GM12878 (cell line): ENCODE data around the gene NAALADL2. TPM values are rescaled to one million over a fixed set of nuclear protein-coding genes. Genes with fewer than 3 reads are reported as not detected.

Experiments used
- ATAC-seq: fragments of 200-7000 bp; cut with Tn5 transposase; 3 replicates; pipeline ENCODE4 v1.9.1; 2020; ENCODE audit warnings: mild to moderate bottlenecking, moderate library complexity
- BruUV-seq: library from RNA; stranded (reverse); fragments of 400-500 nt; replicated peaks from 2 replicates; lab custom pipeline; 2021; lab: Mats Ljungman, UMichigan
- CTCF ChIA-PET: fragments of 300-600 bp; sonication (Branson Sonifier 250); formaldehyde crosslinking; extraction: SDS; loops from one replicate; lab custom pipeline; 2021; ENCODE audit warnings: inconsistent platforms; lab: Yijun Ruan, JAX
- POLR2A ChIA-PET: fragments of 350-600 bp; formaldehyde crosslinking; extraction: SDS; loops from one replicate; lab custom pipeline; 2021; ENCODE audit warnings: inconsistent platforms; lab: Charles Lee
- RAD21 ChIA-PET: fragments of 300-600 bp; sonication (Branson Sonifier 250); formaldehyde crosslinking; loops from one replicate; lab custom pipeline; 2023; ENCODE audit warnings: antibody characterized with exemption; ENCODE audit not compliant: unreplicated experiment; lab: Charles Lee
- SMC1A ChIA-PET: fragments of 300-600 bp; sonication (Branson Sonifier 250); formaldehyde crosslinking; loops from one replicate; lab custom pipeline; 2023; ENCODE audit not compliant: unreplicated experiment, uncharacterized antibody; lab: Charles Lee
- DNase-seq: peaks from one replicate; pipeline ENCODE4 v3.0.0-alpha.2; 2011; ENCODE audit warnings: low read depth, low spot score
- FAIRE-seq: peaks from 3 replicates; lab custom pipeline; 2011; peaks lifted over from hg19 to GRCh38; lab: Jason Lieb, UNC
- H2AFZ ChIP-seq: 2 replicates; pipeline ENCODE4 v1.6.0; 2011; ENCODE audit warnings: low read depth, low read length, control low read depth; ENCODE audit not compliant: control insufficient read depth
- H3K27ac ChIP-seq: 2 replicates; pipeline ENCODE4 v1.5.1; 2011; ENCODE audit warnings: control low read depth; ENCODE audit not compliant: control insufficient read depth, insufficient read depth
- H3K27me3 ChIP-seq, 2 experiments: replicated peaks in 1 of 2; 2 replicates each; pipeline versions ENCODE4 v1.6.0 to v1.6.1; 2011; ENCODE audit warnings: low read length in 1 of 2; ENCODE audit not compliant: control insufficient read depth in 2 of 2, insufficient read depth in 2 of 2
- H3K36me3 ChIP-seq, 2 experiments: 2 replicates each; pipeline ENCODE4 v1.5.1; 2011; ENCODE audit warnings: low read length in 1 of 2; ENCODE audit not compliant: control insufficient read depth in 2 of 2, insufficient read depth in 2 of 2
- H3K4me1 ChIP-seq: 2 replicates; pipeline ENCODE4 v1.6.1; 2011; ENCODE audit warnings: mild to moderate bottlenecking, low read length, moderate library complexity, mixed read lengths; ENCODE audit not compliant: control insufficient read depth, insufficient read depth
- H3K4me2 ChIP-seq: 2 replicates; pipeline ENCODE4 v1.6.0; 2011; ENCODE audit warnings: control low read depth; ENCODE audit not compliant: control insufficient read depth, insufficient read depth
- H3K4me3 ChIP-seq: fragments of 200-600 bp; sonication (generic); 2 replicates; pipeline ENCODE4 v1.5.1; 2016
- H3K79me2 ChIP-seq: 2 replicates; pipeline ENCODE4 v1.6.0; 2011; ENCODE audit warnings: low read length; ENCODE audit not compliant: control insufficient read depth, insufficient read depth
- H3K9ac ChIP-seq: 2 replicates; pipeline ENCODE4 v1.8.0; 2011; ENCODE audit warnings: low read length, control low read depth, mixed read lengths; ENCODE audit not compliant: control insufficient read depth, insufficient read depth
- H3K9me3 ChIP-seq: replicated peaks from 3 replicates; pipeline ENCODE4 v1.5.1; 2011; ENCODE audit warnings: mild to moderate bottlenecking, low read length; ENCODE audit not compliant: control insufficient read depth, insufficient read depth
- H4K20me1 ChIP-seq: 2 replicates; pipeline ENCODE4 v1.6.0; 2011; ENCODE audit not compliant: control insufficient read depth, insufficient read depth
- ATF7 ChIP-seq: fragments of 450-650 bp; IDR thresholded peaks from 2 replicates; pipeline ENCODE4 v1.6.1; 2016; ENCODE audit warnings: low read depth, mild to moderate bottlenecking
- EP300 ChIP-seq, 2 experiments: fragments of 150-350 bp in 1 of 2; IDR thresholded peaks; 2 replicates each; pipeline ENCODE4 v1.6.1; 2011 to 2012; ENCODE audit warnings: low read depth in 2 of 2, low read length in 2 of 2, borderline replicate concordance in 1 of 2, improper control_type of control experiment in 1 of 2, inconsistent platforms in 1 of 2; ENCODE audit not compliant: control insufficient read depth in 1 of 2
- MTA3 ChIP-seq: IDR thresholded peaks from 2 replicates; pipeline ENCODE4 v1.6.1; 2012; ENCODE audit warnings: low read length, inconsistent platforms, borderline replicate concordance
- MYC ChIP-seq: IDR thresholded peaks from 2 replicates; pipeline ENCODE4 v1.6.1; 2011; ENCODE audit warnings: mild to moderate bottlenecking, low read length, moderate library complexity, inconsistent platforms; ENCODE audit not compliant: insufficient read depth, insufficient replicate concordance, insufficient read length, severe bottlenecking
- NRF1 ChIP-seq: conservative IDR thresholded peaks from 2 replicates; pipeline ENCODE4 v1.6.1; 2011; ENCODE audit warnings: mild to moderate bottlenecking, low read depth, low read length, improper control_type of control experiment
- PAX5 ChIP-seq: IDR thresholded peaks from 2 replicates; pipeline ENCODE4 v1.6.1; 2011; ENCODE audit warnings: low read depth, low read length, borderline replicate concordance
- STAT1 ChIP-seq: fragments of 450-650 bp; conservative IDR thresholded peaks from 2 replicates; pipeline ENCODE4 v1.6.1; 2014; ENCODE audit warnings: antibody characterized with exemption, mild to moderate bottlenecking
- TCF12 ChIP-seq: IDR thresholded peaks from 2 replicates; pipeline ENCODE4 v1.6.1; 2011; ENCODE audit warnings: low read depth, mild to moderate bottlenecking, low read length
- ZNF24 ChIP-seq: fragments of 450-650 bp; IDR thresholded peaks from 2 replicates; pipeline ENCODE4 v1.6.1; 2017; ENCODE audit warnings: antibody characterized with exemption, mild to moderate bottlenecking
- ZNF274 ChIP-seq: IDR thresholded peaks from one replicate; pipeline ENCODE4 v1.8.0; 2011; ENCODE audit not compliant: insufficient read length, insufficient read depth
- WGBS: methylation state at CpG from one replicate; pipeline ENCODE4 v1.1.6; 2016; ENCODE audit warnings: low lambda C conversion rate; ENCODE audit not compliant: insufficient replicate concordance, insufficient coverage; ENCODE audit errors: missing lambda C conversion rate; 5-methylcytosine and 5-hydroxymethylcytosine counted together
- in situ Hi-C: fragments of 300-500 bp; cut with MboI; formaldehyde crosslinking; loops from 9 replicates; pipeline ENCODE4 v1.14.3; 2018; ENCODE audit warnings: mixed read lengths
- intact Hi-C: fragments of 100-400 bp; cut with micrococcal nuclease; formaldehyde crosslinking; loops from one replicate; pipeline ENCODE4 v1.14.2; 2022; ENCODE audit not compliant: unreplicated experiment
- polyA plus RNA-seq, 11 experiments: library from polyadenylated mRNA; depleted of rRNA in 4 of 11; unstranded in 6 of 11; stranded (reverse) in 5 of 11; fragments of >200 nt; fragmentation: Nextera tagmentation in 4 of 11; fragmentation: Illumina TruSeq in 1 of 11; extraction: Ambion mirVana in 4 of 11; extraction: Trizol in 1 of 11; gene quantifications; 1 replicate in 1 of 11; 2 replicates in 10 of 11; pipeline versions ENCODE4 v1.2.1 to v1.2.3, GENCODE V29; 2011 to 2016; ENCODE audit warnings: inconsistent platforms in 2 of 11, missing spikeins in 2 of 11, low read depth in 1 of 11
- total RNA-seq, 4 experiments: library from RNA; depleted of rRNA in 3 of 4; stranded (reverse); fragments of >200 nt in 3 of 4; fragmentation: Illumina TruSeq in 1 of 4; extraction: Trizol in 1 of 4; gene quantifications; 2 replicates each; pipeline versions ENCODE4 v1.2.1 to v1.2.3, GENCODE V29; 2013 to 2021
- TF ChIP-seq, protein P1 (sequence below): IDR thresholded peaks from 2 replicates; pipeline ENCODE4 v1.6.1; 2011; ENCODE audit warnings: low read depth, mild to moderate bottlenecking, low read length, moderate library complexity, borderline replicate concordance; ENCODE audit errors: extremely low read depth

The NAALADL2 gene
- total and polyA plus RNA-seq, 10 of the 15 experiments (the other 5 are each of a cell fraction or from before 2014, with no cell fraction given) = 0.06 to 10.8 (median 0.46) TPM

DNA sequence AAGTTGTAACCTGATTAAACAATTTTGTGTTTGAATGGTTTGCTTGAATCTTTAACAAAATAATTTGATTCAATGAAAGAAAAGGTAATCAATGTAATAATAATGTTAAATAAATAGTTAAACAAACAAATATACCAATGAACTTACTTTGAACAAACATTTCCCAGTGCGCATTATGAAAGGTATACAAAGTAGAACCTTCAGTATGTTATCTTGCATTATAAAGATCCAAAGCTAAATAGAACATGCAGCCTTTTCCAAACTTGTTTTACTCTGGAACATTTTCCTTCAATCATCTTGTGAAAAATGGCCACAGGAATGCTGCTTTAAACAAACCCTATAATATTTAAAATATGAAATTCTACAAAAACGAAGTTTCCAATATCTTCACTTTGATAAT, 620.0 kb downstream of the NAALADL2 start:
- Histone ChIP-seq H4K20me1 (no peaks in the 10 kb centered on the region), H3K9me3 (no peaks in the 10 kb centered on the region), H3K36me3 (no peaks in the 10 kb centered on the region)
- ChIA-PET RAD21 (no interaction called here), POLR2A (no interaction called here)
- TF ChIP-seq PAX5 (no peak), EP300 (IDR thresholded peaks at IDR 0.05; ENCODE audit: borderline replicate concordance in 1 of 2, control insufficient read depth in 1 of 2, low read depth in 2 of 2, low read length in 2 of 2) (no peak), MYC (no peak), TCF12 (no peak), STAT1 (no peak), ATF7 (no peak), MTA3 (no peak)
- TF ChIP-seq, all 136 proteins: peak for 0
- no peak overlapping the region for H2AFZ ChIP-seq
- no peaks in the 10 kb centered on the region for H3K79me2 ChIP-seq
- peaks cover 0 to 2% of the 10 kb centered on the region in 2 experiments; a peak in 2 of 4 replicates for H3K27me3 ChIP-seq
- no peaks in the 10 kb centered on the region; the same call in none of the 2 replicates for H3K4me1 ChIP-seq
- CTCF ChIA-PET = interaction anchor here (0.5 to 2.0 kb wide), 2 partner anchors 47 to 576 kb away, joined by 3 to 8 read pairs; no protein-coding TSS in a partner anchor
- DNase-seq (no peak), ATAC-seq (no peak), FAIRE-seq (no peak)
- H3K4me3 ChIP-seq = no peak overlapping the region
- no peak overlapping the region for H3K9ac ChIP-seq
- WGBS = 17% methylated on average over 2 of the region's 2 CpGs
- no peak overlapping the region for H3K4me2 ChIP-seq
- intact Hi-C loops (no loop called here), in situ Hi-C loops (no loop called here)
- no TSS peak for BruUV-seq
- no peak overlapping the region for H3K27ac ChIP-seq
- SMC1A ChIA-PET = no interaction called here

DNA sequence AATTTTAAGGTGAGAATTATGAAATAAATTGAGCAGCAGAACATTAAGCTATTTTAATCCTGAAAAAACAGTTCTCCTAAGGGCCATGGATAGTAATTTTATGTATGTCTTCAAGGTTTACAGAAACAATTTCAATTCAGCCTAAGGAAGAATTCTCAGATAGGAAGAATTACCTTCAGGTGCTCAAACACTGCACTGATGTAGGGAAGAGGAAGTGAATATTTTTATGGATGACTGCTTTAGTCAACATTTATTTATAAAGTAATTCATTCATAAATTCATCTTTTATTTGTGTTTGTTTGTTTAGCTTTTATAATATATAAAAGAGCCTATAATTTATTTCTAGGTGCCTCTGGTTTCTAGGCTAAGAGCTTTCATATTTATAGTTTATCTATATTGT, 620.7 kb downstream of the NAALADL2 start:
- no peaks in the 10 kb centered on the region; the same call in none of the 2 replicates for H3K4me1 ChIP-seq
- intact Hi-C loops = no loop called here
- H3K79me2 ChIP-seq = no peaks in the 10 kb centered on the region
- SMC1A ChIA-PET = interaction anchor here (0.6 to 1.2 kb wide), 2 partner anchors 47 to 123 kb away, joined by 3 read pairs; no protein-coding TSS in a partner anchor
- no peaks in the 10 kb centered on the region for H3K9me3 ChIP-seq
- no peaks in the 10 kb centered on the region for H4K20me1 ChIP-seq
- TF ChIP-seq, protein P1, sequence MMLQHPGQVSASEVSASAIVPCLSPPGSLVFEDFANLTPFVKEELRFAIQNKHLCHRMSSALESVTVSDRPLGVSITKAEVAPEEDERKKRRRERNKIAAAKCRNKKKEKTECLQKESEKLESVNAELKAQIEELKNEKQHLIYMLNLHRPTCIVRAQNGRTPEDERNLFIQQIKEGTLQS = no peak
- TF ChIP-seq ZNF274 (no peak), NRF1 (no peak), ZNF24 (no peak)
- no TSS peak for BruUV-seq
- POLR2A ChIA-PET = no interaction called here
- H3K4me2 ChIP-seq = no peak overlapping the region
- ATAC-seq = no peak
- no peak overlapping the region for H2AFZ ChIP-seq
- no peak for FAIRE-seq
- peaks cover 0 to 2% of the 10 kb centered on the region in 2 experiments; a peak in 2 of 4 replicates for H3K27me3 ChIP-seq
- RAD21 ChIA-PET = no interaction called here
- H3K27ac ChIP-seq = no peak overlapping the region
- CTCF ChIA-PET = interaction anchor here (0.5 to 2.0 kb wide), 2 partner anchors 47 to 577 kb away, joined by 3 to 8 read pairs; no protein-coding TSS in a partner anchor
- H3K9ac ChIP-seq = no peak overlapping the region
- no peak for DNase-seq
- H3K36me3 ChIP-seq = no peaks in the 10 kb centered on the region
- no peak overlapping the region for H3K4me3 ChIP-seq
- in situ Hi-C loops = no loop called here
